Epithelial cell of esophagus (primary cell): Measurements from ENCODE around the gene ARHGAP24.
"Not testable (repeated sequence)": the region's sequence is repeated elsewhere in the genome, so short reads cannot be mapped to it uniquely, and the experiment has no call there.

Experiments
- DNase-seq: peaks from one replicate; pipeline ENCODE4 v3.0.0; 2010; ENCODE audit warnings: low read depth
- H3K4me3 ChIP-seq: 2 replicates; pipeline ENCODE4 v1.5.1; 2011; ENCODE audit warnings: mild to moderate bottlenecking, low read length, control low read depth
- TF ChIP-seq, protein P1 (sequence below): IDR thresholded peaks from 2 replicates; pipeline ENCODE4 v1.5.1; 2011; ENCODE audit warnings: low read depth, mild to moderate bottlenecking, low read length, control low read depth, inconsistent platforms; ENCODE audit not compliant: insufficient read depth; ENCODE audit errors: missing control alignments

Gene ARHGAP24

DNA sequence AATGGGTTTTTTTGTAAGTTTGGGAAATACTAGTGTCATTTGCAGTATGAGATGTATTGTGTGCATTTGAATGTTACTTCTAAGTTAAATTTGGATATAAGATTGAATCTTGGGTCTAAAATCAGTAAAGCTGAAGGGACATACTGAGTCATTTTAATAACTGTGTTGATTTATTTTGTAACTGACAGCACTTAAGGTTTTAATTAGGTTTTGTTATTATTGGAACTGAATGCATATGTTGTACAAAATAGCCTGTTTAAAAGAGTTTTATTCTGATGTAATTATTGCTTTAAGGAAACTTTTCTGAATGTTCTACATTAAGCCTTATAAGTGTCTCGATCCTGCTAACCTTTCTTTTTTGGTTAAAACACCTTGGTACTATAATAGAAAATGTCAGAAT, 488.3 kb downstream of the ARHGAP24 start:
- TF ChIP-seq, protein P1, sequence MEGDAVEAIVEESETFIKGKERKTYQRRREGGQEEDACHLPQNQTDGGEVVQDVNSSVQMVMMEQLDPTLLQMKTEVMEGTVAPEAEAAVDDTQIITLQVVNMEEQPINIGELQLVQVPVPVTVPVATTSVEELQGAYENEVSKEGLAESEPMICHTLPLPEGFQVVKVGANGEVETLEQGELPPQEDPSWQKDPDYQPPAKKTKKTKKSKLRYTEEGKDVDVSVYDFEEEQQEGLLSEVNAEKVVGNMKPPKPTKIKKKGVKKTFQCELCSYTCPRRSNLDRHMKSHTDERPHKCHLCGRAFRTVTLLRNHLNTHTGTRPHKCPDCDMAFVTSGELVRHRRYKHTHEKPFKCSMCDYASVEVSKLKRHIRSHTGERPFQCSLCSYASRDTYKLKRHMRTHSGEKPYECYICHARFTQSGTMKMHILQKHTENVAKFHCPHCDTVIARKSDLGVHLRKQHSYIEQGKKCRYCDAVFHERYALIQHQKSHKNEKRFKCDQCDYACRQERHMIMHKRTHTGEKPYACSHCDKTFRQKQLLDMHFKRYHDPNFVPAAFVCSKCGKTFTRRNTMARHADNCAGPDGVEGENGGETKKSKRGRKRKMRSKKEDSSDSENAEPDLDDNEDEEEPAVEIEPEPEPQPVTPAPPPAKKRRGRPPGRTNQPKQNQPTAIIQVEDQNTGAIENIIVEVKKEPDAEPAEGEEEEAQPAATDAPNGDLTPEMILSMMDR = no peak
- no peak for DNase-seq
- no peak overlapping the region for H3K4me3 ChIP-seq

DNA sequence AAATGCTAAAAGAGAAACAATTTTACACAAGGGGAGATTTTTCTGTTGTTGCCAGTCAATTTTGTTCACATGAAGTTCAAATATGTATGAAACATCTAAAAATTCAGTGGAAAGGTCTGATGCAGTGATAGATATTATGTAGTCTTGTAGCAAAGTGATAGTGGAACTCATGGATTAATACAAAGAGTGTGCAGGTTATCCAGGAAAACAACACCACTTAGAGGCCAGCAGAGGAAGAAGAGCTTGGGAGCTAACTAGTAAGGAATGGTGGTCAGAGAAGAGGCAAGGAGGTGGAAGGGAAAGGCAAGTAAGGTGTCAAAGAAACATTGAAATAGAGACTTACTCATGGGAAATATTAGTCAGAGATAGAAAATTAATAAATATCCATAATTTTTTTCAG, 489.3 kb downstream of the ARHGAP24 start:
- TF ChIP-seq, protein P1 = no peak
- no peak overlapping the region for H3K4me3 ChIP-seq
- DNase-seq = no peak

DNA sequence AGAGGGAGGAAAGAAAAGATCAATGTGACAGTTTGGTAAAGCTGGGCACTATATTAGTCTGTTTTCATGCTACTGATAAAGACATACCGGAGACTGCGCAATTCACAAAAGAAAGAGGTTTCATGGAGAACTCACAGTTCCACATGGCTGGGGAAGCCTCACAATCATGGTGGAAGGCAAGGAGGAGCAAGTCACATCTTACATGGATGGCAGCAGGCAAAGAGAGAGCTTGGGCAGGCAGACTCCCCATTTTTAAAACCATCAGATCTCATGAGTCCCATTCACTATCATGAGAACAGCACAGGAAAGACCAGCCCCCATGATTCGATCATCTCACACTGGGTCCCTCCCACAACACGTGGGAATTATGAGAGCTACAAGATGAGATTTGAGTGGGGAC, 490.1 kb downstream of the ARHGAP24 start:
- not testable (repeated sequence) for DNase-seq

DNA sequence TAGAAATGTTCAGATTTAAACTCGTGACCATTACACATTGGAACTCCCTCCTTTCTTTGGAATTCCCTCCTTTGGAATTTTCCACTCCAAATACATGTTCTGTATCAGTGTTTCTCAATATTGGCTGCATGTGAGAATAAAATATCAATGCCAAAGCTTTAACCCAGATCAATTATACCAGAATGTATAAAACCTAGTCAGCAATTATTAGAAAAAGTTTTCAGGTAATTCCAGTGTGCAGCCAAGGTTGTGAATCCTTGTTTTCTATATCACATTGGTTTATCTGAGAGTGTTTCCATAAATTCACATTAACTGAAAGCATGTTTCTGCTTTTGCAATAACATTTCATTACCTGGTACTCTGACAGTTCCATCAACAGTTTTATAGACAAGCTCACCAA, 490.6 kb downstream of the ARHGAP24 start:
- TF ChIP-seq, protein P1 = no peak
- no peak overlapping the region for H3K4me3 ChIP-seq
- DNase-seq = no peak

More for the DNA sequence above, 490.1 kb downstream of the ARHGAP24 start:
- H3K4me3 ChIP-seq = not testable (repeated sequence)

DNA sequence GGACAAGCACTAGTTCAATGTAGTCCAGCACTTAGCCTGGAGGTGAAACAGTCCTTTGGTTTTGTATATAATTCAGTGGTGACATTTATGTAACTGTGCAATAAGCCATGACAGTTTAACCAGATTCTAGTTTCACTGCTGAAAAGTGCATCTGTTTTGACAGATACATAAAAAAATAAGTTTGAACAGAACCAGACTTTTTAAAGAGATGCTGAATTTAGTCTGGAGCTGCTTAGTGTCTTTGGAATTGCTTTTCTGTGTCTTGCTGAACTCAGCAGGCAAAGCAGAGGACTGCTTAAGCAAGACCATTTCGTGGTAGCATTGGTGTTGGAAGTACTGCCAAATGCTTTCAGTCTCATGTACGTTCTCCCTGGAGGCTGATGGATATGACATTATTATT, 491.4 kb downstream of the ARHGAP24 start:
- no peak for DNase-seq
- TF ChIP-seq, protein P1 = no peak
- H3K4me3 ChIP-seq = no peak overlapping the region

DNA sequence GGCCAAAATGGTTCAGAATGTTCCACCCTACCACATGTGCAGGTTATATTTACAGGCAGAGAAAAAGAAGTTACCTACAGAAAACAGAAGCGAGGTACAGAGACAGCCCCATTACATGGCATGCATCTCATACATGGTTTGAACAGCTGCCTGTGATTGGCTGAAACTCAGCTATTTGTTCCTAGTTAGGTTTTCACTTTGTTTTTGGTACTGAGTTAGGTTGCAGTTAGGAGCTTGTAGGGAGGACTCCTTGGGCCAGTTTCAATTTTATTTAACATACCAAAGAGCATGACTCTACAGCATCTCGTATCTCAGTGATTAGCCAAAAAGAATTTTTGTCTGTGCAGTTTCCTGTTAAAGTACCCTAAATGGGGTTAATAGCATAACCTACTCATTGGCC, 492.9 kb downstream of the ARHGAP24 start:
- DNase-seq = no peak
- TF ChIP-seq, protein P1 = no peak
- H3K4me3 ChIP-seq = no peak overlapping the region

DNA sequence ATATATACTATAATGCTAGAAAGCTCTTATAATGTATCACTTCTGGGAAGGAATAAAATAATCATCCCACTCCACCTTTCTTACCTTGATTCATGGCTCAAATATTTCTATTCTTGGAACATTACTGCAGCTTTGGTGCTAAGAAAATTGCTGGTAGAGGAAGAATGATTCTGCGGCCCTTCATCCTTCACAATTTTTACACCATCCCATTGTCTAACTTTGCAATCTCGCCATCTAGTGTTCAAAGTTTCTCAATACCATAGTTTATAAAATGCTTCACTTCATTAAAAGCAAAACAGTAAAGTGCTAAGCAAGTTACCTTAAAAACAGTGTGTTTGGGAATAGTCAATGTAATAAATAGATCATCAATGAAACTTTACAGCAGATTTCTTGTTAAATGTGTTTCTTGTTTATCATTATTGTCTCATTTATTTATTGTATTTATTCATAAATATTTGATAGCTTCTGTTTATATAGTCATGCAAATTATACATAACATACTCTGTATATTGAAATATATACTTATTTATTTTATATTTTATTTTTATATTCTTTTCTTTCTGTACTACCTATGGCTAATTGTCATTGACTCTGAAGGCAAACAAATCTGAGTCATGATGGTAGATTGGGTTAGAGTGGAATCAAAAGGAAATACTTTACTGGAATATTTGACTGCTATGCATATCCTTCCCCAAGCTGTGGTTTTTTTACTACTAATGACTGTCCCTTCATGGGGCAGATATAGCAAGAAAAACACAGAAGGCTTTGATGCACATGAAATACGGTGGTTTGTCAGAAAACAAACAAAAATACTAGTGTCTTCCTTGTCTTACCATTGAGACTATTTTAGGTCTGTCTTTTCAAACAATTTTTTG, 494.2 kb downstream of the ARHGAP24 start:
- DNase-seq = peak; percentile 54
- H3K4me3 ChIP-seq = no peak overlapping the region
- TF ChIP-seq, protein P1 = peak; percentile 57
